Measurements from ENCODE around the gene GNPDA2. TPM values are rescaled to one million over a fixed set of nuclear protein-coding genes. Genes with fewer than 3 reads are reported as not detected.

GNPDA2 gene
- total and polyA plus RNA-seq, 9 of the 15 experiments (the other 6 are each of a cell fraction or from before 2014, with no cell fraction given) = 10.6 to 20.4 (median 13.0) TPM

DNA sequence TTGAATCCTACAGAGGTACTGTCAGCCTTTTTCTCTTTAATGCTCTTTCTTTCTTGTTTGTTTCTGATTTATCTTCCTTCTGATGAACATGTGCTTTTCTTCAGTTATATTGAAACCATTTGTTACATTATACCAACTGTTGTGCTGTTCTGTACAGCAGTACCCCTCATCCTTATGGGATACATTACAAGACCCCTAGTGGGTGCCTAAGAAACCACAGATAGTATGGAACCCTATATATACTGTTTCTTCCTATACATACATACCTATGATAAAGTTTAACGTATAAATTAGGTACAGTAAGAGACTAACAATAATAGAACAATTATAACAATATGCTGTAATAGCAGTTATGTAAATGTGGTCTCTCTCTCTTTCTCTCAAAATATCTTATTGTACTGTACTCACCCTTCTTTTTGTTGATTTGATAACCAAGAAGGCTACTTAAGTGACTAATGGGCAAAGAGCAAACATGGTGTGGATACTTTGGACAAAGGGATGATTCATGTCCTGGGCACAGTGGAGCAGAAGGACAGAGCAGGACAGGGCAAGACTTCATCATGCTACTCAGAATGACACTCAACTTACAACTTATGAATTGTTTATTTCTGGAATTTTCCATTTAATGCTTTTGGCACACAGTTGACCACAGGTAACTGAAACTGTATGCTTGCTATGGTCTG, 64.3 kb downstream of the GNPDA2 start:
- Histone ChIP-seq H3K9me3 (replicated peaks; ENCODE audit: control insufficient read depth, insufficient read depth, low read depth, low read length) (no peaks in the 10 kb centered on the region), H3K4me1 (replicated peaks in 1 of 2; ENCODE audit: control insufficient read depth in 2 of 2, insufficient read depth in 2 of 2, low read length in 2 of 2) (peaks cover 0 to 5% of the 10 kb centered on the region in 2 experiments; a peak in 1 of 5 replicates), H3K4me3 (no peak overlapping the region), H3K79me2 (ENCODE audit: control insufficient read depth, insufficient read depth, low read length) (no peaks in the 10 kb centered on the region), H3K9me1 (ENCODE audit: control insufficient read depth, insufficient read depth, low read length) (no peaks in the 10 kb centered on the region), H4K20me1 (replicated peaks; ENCODE audit: control insufficient read depth, insufficient read depth, low read length) (no peaks in the 10 kb centered on the region), H2AFZ (ENCODE audit: low read depth, low read length) (no peak overlapping the region), H3K9ac (ENCODE audit: insufficient read depth in 1 of 2, low read depth in 2 of 2, low read length in 2 of 2) (no peak overlapping the region), H3K27ac (ENCODE audit: extremely low read depth, low read depth, low read length) (no peak overlapping the region), H3K27me3 (ENCODE audit: control insufficient read depth in 2 of 2, insufficient read depth in 2 of 2, low read length in 2 of 2) (no peaks in the 10 kb centered on the region), H3K36me3 (ENCODE audit: control insufficient read depth, insufficient read depth, low read length) (no peaks in the 10 kb centered on the region), H3K4me2 (ENCODE audit: insufficient read depth, low read length) (no peak overlapping the region)
- in situ Hi-C loops (cut with MboI) (no loop called here), intact Hi-C loops (cut with micrococcal nuclease) (no loop called here)
- DNase-seq (ENCODE audit: extremely low read depth in 1 of 4, low spot score in 3 of 4) (no peak), FAIRE-seq (no peak), ATAC-seq (0 out of 3 replicates have a peak, but pooled peaks have one; percentile 25)
- WGBS (ENCODE audit: insufficient coverage, low coverage, missing lambda C conversion rate) = 0% methylated on average over 1 of the region's 1 CpG
- POLR2A ChIA-PET = interaction anchor here (0.6 kb wide), 1 partner anchor 177 kb away, joined by 3 read pairs; no protein-coding TSS in a partner anchor
- CTCF ChIA-PET (ENCODE audit: low intra/inter-chr PET ratio) = no interaction called here
- BruUV-seq (replicated peaks) = no TSS peak
- TF ChIP-seq SP2 (IDR thresholded peaks at IDR 0.05; ENCODE audit: extremely low read depth, low read depth, low read length, poor library complexity, severe bottlenecking) (no peak), TCFL5 (CRISPR knock-in tag; conservative IDR thresholded peaks at IDR 0.05) (no peak), ZNF134 (CRISPR knock-in tag; conservative IDR thresholded peaks at IDR 0.05) (no peak), ZBED1 (IDR thresholded peaks at IDR 0.05) (no peak), ZNF57 (CRISPR knock-in tag; IDR thresholded peaks at IDR 0.05) (no peak), ZNF212 (CRISPR knock-in tag; IDR thresholded peaks at IDR 0.05) (no peak), SP1 (CRISPR knock-in tag; IDR thresholded peaks at IDR 0.05) (no peak), CHD4 (IDR thresholded peaks at IDR 0.05; ENCODE audit: insufficient read depth, insufficient replicate concordance, low read depth, low read length, poor library complexity, severe bottlenecking) (no peak)
- TF ChIP-seq, protein P1, sequence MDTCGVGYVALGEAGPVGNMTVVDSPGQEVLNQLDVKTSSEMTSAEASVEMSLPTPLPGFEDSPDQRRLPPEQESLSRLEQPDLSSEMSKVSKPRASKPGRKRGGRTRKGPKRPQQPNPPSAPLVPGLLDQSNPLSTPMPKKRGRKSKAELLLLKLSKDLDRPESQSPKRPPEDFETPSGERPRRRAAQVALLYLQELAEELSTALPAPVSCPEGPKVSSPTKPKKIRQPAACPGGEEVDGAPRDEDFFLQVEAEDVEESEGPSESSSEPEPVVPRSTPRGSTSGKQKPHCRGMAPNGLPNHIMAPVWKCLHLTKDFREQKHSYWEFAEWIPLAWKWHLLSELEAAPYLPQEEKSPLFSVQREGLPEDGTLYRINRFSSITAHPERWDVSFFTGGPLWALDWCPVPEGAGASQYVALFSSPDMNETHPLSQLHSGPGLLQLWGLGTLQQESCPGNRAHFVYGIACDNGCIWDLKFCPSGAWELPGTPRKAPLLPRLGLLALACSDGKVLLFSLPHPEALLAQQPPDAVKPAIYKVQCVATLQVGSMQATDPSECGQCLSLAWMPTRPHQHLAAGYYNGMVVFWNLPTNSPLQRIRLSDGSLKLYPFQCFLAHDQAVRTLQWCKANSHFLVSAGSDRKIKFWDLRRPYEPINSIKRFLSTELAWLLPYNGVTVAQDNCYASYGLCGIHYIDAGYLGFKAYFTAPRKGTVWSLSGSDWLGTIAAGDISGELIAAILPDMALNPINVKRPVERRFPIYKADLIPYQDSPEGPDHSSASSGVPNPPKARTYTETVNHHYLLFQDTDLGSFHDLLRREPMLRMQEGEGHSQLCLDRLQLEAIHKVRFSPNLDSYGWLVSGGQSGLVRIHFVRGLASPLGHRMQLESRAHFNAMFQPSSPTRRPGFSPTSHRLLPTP (IDR thresholded peaks at IDR 0.05; ENCODE audit: borderline replicate concordance, extremely low read depth, insufficient read length) = no peak

All from K562 (cell line).